ENCODE data around the gene C20orf96. TPM values are rescaled to one million over a fixed set of nuclear protein-coding genes. Genes with fewer than 3 reads are reported as not detected.

The C20orf96 gene
- total and polyA plus RNA-seq, 2 experiments from 2014 or later = 14.6 to 36.3 TPM

GRCh38 chr20:326645-327185, 36.2 kb upstream of the C20orf96 start:
- Mint-ChIP-seq H3K36me3 (ENCODE audit: low read depth) (peaks cover 32% of the 10 kb centered on the region), H3K4me1 (peaks cover 47% of the 10 kb centered on the region), H3K4me3 (peak overlapping the region; percentile 90), H3K27ac (peak overlapping the region; percentile 86), H3K27me3 (ENCODE audit: insufficient read depth, low read depth, poor library complexity) (peaks cover 5% of the 10 kb centered on the region), H3K9me3 (no peaks in the 10 kb centered on the region)
- no peak overlapping the region for H2AFZ ChIP-seq
- H3K9me2 ChIP-seq (ENCODE audit: insufficient read depth) = no peaks in the 10 kb centered on the region
- H3K27me3 ChIP-seq (ENCODE audit: insufficient read depth) = no peaks in the 10 kb centered on the region
- ATAC-seq (peak; percentile 13), DNase-seq (ENCODE audit: low spot score) (no peak)
- peak overlapping the region; percentile 91 for H3K4me3 ChIP-seq
- H4K20me1 ChIP-seq (replicated peaks; ENCODE audit: insufficient read depth) = peaks cover 31% of the 10 kb centered on the region
- H3K27ac ChIP-seq (ENCODE audit: low read depth) = peak overlapping the region; percentile 92
- H3K79me2 ChIP-seq (replicated peaks; ENCODE audit: insufficient read depth) = peaks cover 40% of the 10 kb centered on the region
- peaks cover 50% of the 10 kb centered on the region for H3K4me1 ChIP-seq (ENCODE audit: insufficient read depth)
- H3K36me3 ChIP-seq (ENCODE audit: insufficient read depth) = no peaks in the 10 kb centered on the region
- peaks cover 30% of the 10 kb centered on the region for H3F3A ChIP-seq (replicated peaks; ENCODE audit: low read depth)
- peak overlapping the region; percentile 90 for H3K4me2 ChIP-seq
- TF ChIP-seq EZH2phosphoT487 (IDR thresholded peaks at IDR 0.05; ENCODE audit: unreplicated experiment) = no peak
- 0 out of 4 replicates have a peak, but pooled peaks of 1 of the 2 experiments have one; percentile 6 for TF ChIP-seq CTCF (conservative IDR thresholded peaks at IDR 0.05; ENCODE audit: low read depth in 2 of 2)

GRCh38 chr20:325889-326644, 35.5 kb upstream of the C20orf96 start:
- H3K27ac Mint-ChIP-seq = peak overlapping the region; percentile 95
- ATAC-seq = no peak

More at GRCh38 chr20:325889-326644, 35.5 kb upstream of the C20orf96 start:
- H3K36me3 ChIP-seq (ENCODE audit: insufficient read depth) = no peaks in the 10 kb centered on the region
- H3K27me3 ChIP-seq (ENCODE audit: insufficient read depth) = no peaks in the 10 kb centered on the region
- Mint-ChIP-seq H3K9me3 (peaks cover 4% of the 10 kb centered on the region; the same call in 1 of the 3 replicates), H3K4me3 (peak overlapping the region; percentile 90), H3K36me3 (ENCODE audit: low read depth) (peaks cover 37% of the 10 kb centered on the region), H3K4me1 (peaks cover 53% of the 10 kb centered on the region), H3K27me3 (ENCODE audit: insufficient read depth, low read depth, poor library complexity) (peaks cover 5% of the 10 kb centered on the region)
- H3K4me2 ChIP-seq = peak overlapping the region; percentile 90
- peaks cover 52% of the 10 kb centered on the region for H3K4me1 ChIP-seq (ENCODE audit: insufficient read depth)
- TF ChIP-seq ETS1 (IDR thresholded peaks at IDR 0.05) = 0 out of 2 replicates have a peak, but pooled peaks have one; percentile 20
- TF ChIP-seq CTCF (conservative IDR thresholded peaks at IDR 0.05; ENCODE audit: low read depth in 2 of 2) = no peak
- H3K9me2 ChIP-seq (ENCODE audit: insufficient read depth) = no peaks in the 10 kb centered on the region
- peak overlapping the region; percentile 91 for H3K4me3 ChIP-seq
- H4K20me1 ChIP-seq (replicated peaks; ENCODE audit: insufficient read depth) = peaks cover 25% of the 10 kb centered on the region
- peaks cover 40% of the 10 kb centered on the region for H3K79me2 ChIP-seq (replicated peaks; ENCODE audit: insufficient read depth)
- peak overlapping the region; percentile 92 for H3K27ac ChIP-seq (ENCODE audit: low read depth)
- peaks cover 30% of the 10 kb centered on the region for H3F3A ChIP-seq (replicated peaks; ENCODE audit: low read depth)
- peak; percentile 66 for DNase-seq (ENCODE audit: low spot score)
- no peak overlapping the region for H2AFZ ChIP-seq
